ENCODE data around the gene RBM45.

RBM45 gene

GRCh38 chr2:178163911-178164310 lies 51.7 kb downstream of the RBM45 start:
- no peak for DNase-seq

GRCh38 chr2:178173657-178174056 lies 61.4 kb downstream of the RBM45 start:
- DNase-seq, result no peak

DNA sequence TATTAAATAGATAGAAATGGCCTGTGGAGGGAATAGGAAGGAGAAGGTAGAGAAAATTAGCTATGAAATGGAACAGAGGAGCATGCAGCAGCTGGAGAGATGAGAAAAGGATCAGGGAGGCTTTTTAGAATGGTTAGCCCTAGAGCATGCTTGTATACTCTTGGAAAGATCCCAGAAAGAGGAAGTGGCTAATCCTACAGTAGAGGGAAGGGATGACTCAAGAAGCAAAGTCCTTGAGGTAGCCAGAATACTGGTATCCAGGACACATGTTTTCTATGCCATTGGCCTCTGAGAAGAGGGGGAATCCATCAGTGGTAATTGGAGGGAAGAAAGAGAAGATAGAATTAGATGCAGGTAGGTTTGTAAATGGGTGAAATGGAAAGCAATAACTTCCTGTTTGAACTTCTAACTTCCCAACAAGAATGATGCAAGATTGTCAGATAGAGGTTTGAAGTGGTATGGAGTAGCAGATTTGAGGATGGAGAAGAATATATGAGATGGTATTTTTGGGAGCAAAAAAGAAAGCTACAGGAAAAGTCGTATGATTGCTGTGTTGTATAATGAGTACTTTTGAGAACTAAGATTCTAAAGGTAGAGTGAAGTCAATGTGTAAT lies 64.9 kb downstream of the RBM45 start:
- no peak for DNase-seq

Measured in CD4-positive, alpha-beta T cell treated with Interleukin-17A for 4 hours (primary cell).